GM12878 (cell line): Measurements from ENCODE around the gene KIF21B. TPM values are rescaled to one million over a fixed set of nuclear protein-coding genes. Genes with fewer than 3 reads are reported as not detected.

Experiments
- ATAC-seq: fragments of 200-7000 bp; cut with Tn5 transposase; 3 replicates; pipeline ENCODE4 v1.9.1; 2020; ENCODE audit warnings: mild to moderate bottlenecking, moderate library complexity
- BruUV-seq: library from RNA; stranded (reverse); fragments of 400-500 nt; replicated peaks from 2 replicates; lab custom pipeline; 2021; lab: Mats Ljungman, UMichigan
- CTCF ChIA-PET: fragments of 300-600 bp; sonication (Branson Sonifier 250); formaldehyde crosslinking; extraction: SDS; loops from one replicate; lab custom pipeline; 2021; ENCODE audit warnings: inconsistent platforms; lab: Yijun Ruan, JAX
- POLR2A ChIA-PET: fragments of 350-600 bp; formaldehyde crosslinking; extraction: SDS; loops from one replicate; lab custom pipeline; 2021; ENCODE audit warnings: inconsistent platforms; lab: Charles Lee
- RAD21 ChIA-PET: fragments of 300-600 bp; sonication (Branson Sonifier 250); formaldehyde crosslinking; loops from one replicate; lab custom pipeline; 2023; ENCODE audit warnings: antibody characterized with exemption; ENCODE audit not compliant: unreplicated experiment; lab: Charles Lee
- SMC1A ChIA-PET: fragments of 300-600 bp; sonication (Branson Sonifier 250); formaldehyde crosslinking; loops from one replicate; lab custom pipeline; 2023; ENCODE audit not compliant: unreplicated experiment, uncharacterized antibody; lab: Charles Lee
- DNase-seq: peaks from one replicate; pipeline ENCODE4 v3.0.0-alpha.2; 2011; ENCODE audit warnings: low read depth, low spot score
- FAIRE-seq: peaks from 3 replicates; lab custom pipeline; 2011; peaks lifted over from hg19 to GRCh38; lab: Jason Lieb, UNC
- H2AFZ ChIP-seq: 2 replicates; pipeline ENCODE4 v1.6.0; 2011; ENCODE audit warnings: low read depth, low read length, control low read depth; ENCODE audit not compliant: control insufficient read depth
- H3K27ac ChIP-seq: 2 replicates; pipeline ENCODE4 v1.5.1; 2011; ENCODE audit warnings: control low read depth; ENCODE audit not compliant: control insufficient read depth, insufficient read depth
- H3K27me3 ChIP-seq, 2 experiments: replicated peaks in 1 of 2; 2 replicates each; pipeline versions ENCODE4 v1.6.0 to v1.6.1; 2011; ENCODE audit warnings: low read length in 1 of 2; ENCODE audit not compliant: control insufficient read depth in 2 of 2, insufficient read depth in 2 of 2
- H3K36me3 ChIP-seq, 2 experiments: 2 replicates each; pipeline ENCODE4 v1.5.1; 2011; ENCODE audit warnings: low read length in 1 of 2; ENCODE audit not compliant: control insufficient read depth in 2 of 2, insufficient read depth in 2 of 2
- H3K4me1 ChIP-seq: 2 replicates; pipeline ENCODE4 v1.6.1; 2011; ENCODE audit warnings: mild to moderate bottlenecking, low read length, moderate library complexity, mixed read lengths; ENCODE audit not compliant: control insufficient read depth, insufficient read depth
- H3K4me2 ChIP-seq: 2 replicates; pipeline ENCODE4 v1.6.0; 2011; ENCODE audit warnings: control low read depth; ENCODE audit not compliant: control insufficient read depth, insufficient read depth
- H3K4me3 ChIP-seq: fragments of 200-600 bp; sonication (generic); 2 replicates; pipeline ENCODE4 v1.5.1; 2016
- H3K79me2 ChIP-seq: 2 replicates; pipeline ENCODE4 v1.6.0; 2011; ENCODE audit warnings: low read length; ENCODE audit not compliant: control insufficient read depth, insufficient read depth
- H3K9ac ChIP-seq: 2 replicates; pipeline ENCODE4 v1.8.0; 2011; ENCODE audit warnings: low read length, control low read depth, mixed read lengths; ENCODE audit not compliant: control insufficient read depth, insufficient read depth
- H3K9me3 ChIP-seq: replicated peaks from 3 replicates; pipeline ENCODE4 v1.5.1; 2011; ENCODE audit warnings: mild to moderate bottlenecking, low read length; ENCODE audit not compliant: control insufficient read depth, insufficient read depth
- H4K20me1 ChIP-seq: 2 replicates; pipeline ENCODE4 v1.6.0; 2011; ENCODE audit not compliant: control insufficient read depth, insufficient read depth
- ATF3 ChIP-seq: IDR thresholded peaks from 2 replicates; pipeline ENCODE4 v1.6.1; 2011; ENCODE audit warnings: low read depth, mild to moderate bottlenecking, low read length, moderate library complexity, borderline replicate concordance; ENCODE audit errors: extremely low read depth
- BACH1 ChIP-seq: fragments of 450-650 bp; IDR thresholded peaks from 2 replicates; pipeline ENCODE4 v1.6.1; 2017; ENCODE audit warnings: mild to moderate bottlenecking, borderline replicate concordance
- HSF1 ChIP-seq: fragments of 150-350 bp; IDR thresholded peaks from 2 replicates; pipeline ENCODE4 v1.6.1; 2014; ENCODE audit warnings: mild to moderate bottlenecking, low read depth, low read length
- IKZF1 ChIP-seq: fragments of 450-650 bp; conservative IDR thresholded peaks from 2 replicates; pipeline ENCODE4 v1.6.1; 2017; ENCODE audit warnings: antibody characterized with exemption, mild to moderate bottlenecking
- POU2F2 ChIP-seq: IDR thresholded peaks from 3 replicates; pipeline ENCODE4 v1.6.1; 2011; ENCODE audit warnings: low read depth, mild to moderate bottlenecking, low read length, borderline replicate concordance
- SMAD1 ChIP-seq: fragments of 450-650 bp; IDR thresholded peaks from 2 replicates; pipeline ENCODE4 v1.6.1; 2018; ENCODE audit warnings: mild to moderate bottlenecking, low read depth; ENCODE audit not compliant: partially characterized antibody
- ZSCAN29 ChIP-seq: fragments of 450-650 bp; IDR thresholded peaks from 2 replicates; pipeline ENCODE4 v1.6.1; 2017; ENCODE audit warnings: mild to moderate bottlenecking, moderate library complexity
- WGBS: methylation state at CpG from one replicate; pipeline ENCODE4 v1.1.6; 2016; ENCODE audit warnings: low lambda C conversion rate; ENCODE audit not compliant: insufficient replicate concordance, insufficient coverage; ENCODE audit errors: missing lambda C conversion rate; 5-methylcytosine and 5-hydroxymethylcytosine counted together
- in situ Hi-C: fragments of 300-500 bp; cut with MboI; formaldehyde crosslinking; loops from 9 replicates; pipeline ENCODE4 v1.14.3; 2018; ENCODE audit warnings: mixed read lengths
- intact Hi-C: fragments of 100-400 bp; cut with micrococcal nuclease; formaldehyde crosslinking; loops from one replicate; pipeline ENCODE4 v1.14.2; 2022; ENCODE audit not compliant: unreplicated experiment
- polyA plus RNA-seq, 11 experiments: library from polyadenylated mRNA; depleted of rRNA in 4 of 11; unstranded in 6 of 11; stranded (reverse) in 5 of 11; fragments of >200 nt; fragmentation: Nextera tagmentation in 4 of 11; fragmentation: Illumina TruSeq in 1 of 11; extraction: Ambion mirVana in 4 of 11; extraction: Trizol in 1 of 11; gene quantifications; 1 replicate in 1 of 11; 2 replicates in 10 of 11; pipeline versions ENCODE4 v1.2.1 to v1.2.3, GENCODE V29; 2011 to 2016; ENCODE audit warnings: inconsistent platforms in 2 of 11, missing spikeins in 2 of 11, low read depth in 1 of 11
- total RNA-seq, 4 experiments: library from RNA; depleted of rRNA in 3 of 4; stranded (reverse); fragments of >200 nt in 3 of 4; fragmentation: Illumina TruSeq in 1 of 4; extraction: Trizol in 1 of 4; gene quantifications; 2 replicates each; pipeline versions ENCODE4 v1.2.1 to v1.2.3, GENCODE V29; 2013 to 2021
- TF ChIP-seq, protein P1 (sequence below): fragments of 450-650 bp; IDR thresholded peaks from 2 replicates; pipeline ENCODE4 v1.6.1; 2017; ENCODE audit warnings: low read depth, mild to moderate bottlenecking, moderate library complexity

KIF21B gene
- total and polyA plus RNA-seq, 10 of the 15 experiments (the other 5 are each of a cell fraction or from before 2014, with no cell fraction given) = 2.3 to 47.7 (median 12.6) TPM

- H3K4me1 ChIP-seq = no peaks in the 10 kb centered on the region
- 76% methylated on average over 2 of the region's 2 CpGs for WGBS
- H3K4me2 ChIP-seq = no peak overlapping the region
- H3K9me3 ChIP-seq = no peaks in the 10 kb centered on the region; the same call in 2 of the 3 replicates
- no peaks in the 10 kb centered on the region for H3K79me2 ChIP-seq
- H3K9ac ChIP-seq = no peak overlapping the region
- no peaks in the 10 kb centered on the region for H3K27me3 ChIP-seq
- intact Hi-C loops = no loop called here
- no peak overlapping the region for H2AFZ ChIP-seq
- ChIA-PET CTCF (interaction anchor here (0.6 to 3.8 kb wide), 18 partner anchors 9 to 421 kb away, joined by 3 to 74 read pairs (median 6); no protein-coding TSS in a partner anchor), RAD21 (interaction anchor here (0.6 to 2.9 kb wide), 14 partner anchors 9 to 422 kb away, joined by 3 to 19 read pairs (median 5); no protein-coding TSS in a partner anchor), POLR2A (interaction anchor here (0.6 kb wide), 1 partner anchor 77 kb away, joined by 4 read pairs; no protein-coding TSS in a partner anchor), SMC1A (interaction anchor here (0.8 to 4.8 kb wide), 17 partner anchors 9 to 176 kb away, joined by 3 to 44 read pairs (median 4); no protein-coding TSS in a partner anchor)
- no TSS peak for BruUV-seq
- H3K36me3 ChIP-seq = peaks cover 0 to 21% of the 10 kb centered on the region in 2 experiments; a peak in 3 of 4 replicates
- in situ Hi-C loops = no loop called here
- H3K4me3 ChIP-seq = no peak overlapping the region
- FAIRE-seq = no peak
- no peak for TF ChIP-seq HSF1
- TF ChIP-seq BACH1 = no peak
- no peak for TF ChIP-seq IKZF1
- no peak for TF ChIP-seq POU2F2
- no peak for TF ChIP-seq SMAD1
- TF ChIP-seq, protein P1, sequence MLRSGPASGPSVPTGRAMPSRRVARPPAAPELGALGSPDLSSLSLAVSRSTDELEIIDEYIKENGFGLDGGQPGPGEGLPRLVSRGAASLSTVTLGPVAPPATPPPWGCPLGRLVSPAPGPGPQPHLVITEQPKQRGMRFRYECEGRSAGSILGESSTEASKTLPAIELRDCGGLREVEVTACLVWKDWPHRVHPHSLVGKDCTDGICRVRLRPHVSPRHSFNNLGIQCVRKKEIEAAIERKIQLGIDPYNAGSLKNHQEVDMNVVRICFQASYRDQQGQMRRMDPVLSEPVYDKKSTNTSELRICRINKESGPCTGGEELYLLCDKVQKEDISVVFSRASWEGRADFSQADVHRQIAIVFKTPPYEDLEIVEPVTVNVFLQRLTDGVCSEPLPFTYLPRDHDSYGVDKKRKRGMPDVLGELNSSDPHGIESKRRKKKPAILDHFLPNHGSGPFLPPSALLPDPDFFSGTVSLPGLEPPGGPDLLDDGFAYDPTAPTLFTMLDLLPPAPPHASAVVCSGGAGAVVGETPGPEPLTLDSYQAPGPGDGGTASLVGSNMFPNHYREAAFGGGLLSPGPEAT = no peak
- no peak for TF ChIP-seq ZSCAN29
- no peak for TF ChIP-seq ATF3
- H3K27ac ChIP-seq = no peak overlapping the region
- DNase-seq = no peak
- no peaks in the 10 kb centered on the region for H4K20me1 ChIP-seq
- ATAC-seq = no peak
Measured at GRCh38 chr1:200980452-200980772, 43.1 kb downstream of the KIF21B start.
